Kidney epithelial cell (primary cell): ENCODE measurements around the gene HIPK1. TPM values are rescaled to one million over a fixed set of nuclear protein-coding genes. Genes with fewer than 3 reads are reported as not detected.

Experiments
- DNase-seq: peaks from one replicate; pipeline ENCODE4 v3.0.0-alpha.2; 2010; ENCODE audit warnings: low read depth
- H3K27me3 ChIP-seq: 2 replicates; pipeline ENCODE4 v1.6.0; 2011; ENCODE audit warnings: low read length; ENCODE audit not compliant: control insufficient read depth, insufficient read depth
- H3K36me3 ChIP-seq: 2 replicates; pipeline ENCODE4 v1.5.1; 2011; ENCODE audit warnings: low read length; ENCODE audit not compliant: control insufficient read depth, insufficient read depth
- H3K4me3 ChIP-seq: 2 replicates; pipeline ENCODE4 v1.5.1; 2011; ENCODE audit warnings: low read depth, mild to moderate bottlenecking, control low read depth, low read length
- total RNA-seq: library from RNA; depleted of rRNA; stranded (reverse); fragments of >200 nt; gene quantifications from 2 replicates; pipeline ENCODE4 v1.2.3, GENCODE V29; 2015
- TF ChIP-seq, protein P1 (sequence below): IDR thresholded peaks from 2 replicates; pipeline ENCODE4 v1.5.1; 2011; ENCODE audit warnings: mild to moderate bottlenecking, moderate library complexity, low read length, control low read depth, inconsistent platforms; ENCODE audit not compliant: insufficient read depth, poor library complexity, severe bottlenecking

HIPK1 gene
- total RNA-seq, 1 donor from 2014 or later, result 25.6 TPM

DNA sequence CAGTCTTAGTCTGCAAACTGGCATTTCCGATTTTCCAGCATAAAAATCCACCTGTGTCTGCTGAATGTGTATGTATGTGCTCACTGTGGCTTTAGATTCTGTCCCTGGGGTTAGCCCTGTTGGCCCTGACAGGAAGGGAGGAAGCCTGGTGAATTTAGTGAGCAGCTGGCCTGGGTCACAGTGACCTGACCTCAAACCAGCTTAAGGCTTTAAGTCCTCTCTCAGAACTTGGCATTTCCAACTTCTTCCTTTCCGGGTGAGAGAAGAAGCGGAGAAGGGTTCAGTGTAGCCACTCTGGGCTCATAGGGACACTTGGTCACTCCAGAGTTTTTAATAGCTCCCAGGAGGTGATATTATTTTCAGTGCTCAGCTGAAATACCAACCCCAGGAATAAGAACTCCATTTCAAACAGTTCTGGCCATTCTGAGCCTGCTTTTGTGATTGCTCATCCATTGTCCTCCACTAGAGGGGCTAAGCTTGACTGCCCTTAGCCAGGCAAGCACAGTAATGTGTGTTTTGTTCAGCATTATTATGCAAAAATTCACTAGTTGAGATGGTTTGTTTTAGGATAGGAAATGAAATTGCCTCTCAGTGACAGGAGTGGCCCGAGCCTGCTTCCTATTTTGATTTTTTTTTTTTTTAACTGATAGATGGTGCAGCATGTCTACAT lies 47.6 kb downstream of the HIPK1 start:
- H3K36me3 ChIP-seq, result peaks cover 1% of the 10 kb centered on the region
- TF ChIP-seq, protein P1, sequence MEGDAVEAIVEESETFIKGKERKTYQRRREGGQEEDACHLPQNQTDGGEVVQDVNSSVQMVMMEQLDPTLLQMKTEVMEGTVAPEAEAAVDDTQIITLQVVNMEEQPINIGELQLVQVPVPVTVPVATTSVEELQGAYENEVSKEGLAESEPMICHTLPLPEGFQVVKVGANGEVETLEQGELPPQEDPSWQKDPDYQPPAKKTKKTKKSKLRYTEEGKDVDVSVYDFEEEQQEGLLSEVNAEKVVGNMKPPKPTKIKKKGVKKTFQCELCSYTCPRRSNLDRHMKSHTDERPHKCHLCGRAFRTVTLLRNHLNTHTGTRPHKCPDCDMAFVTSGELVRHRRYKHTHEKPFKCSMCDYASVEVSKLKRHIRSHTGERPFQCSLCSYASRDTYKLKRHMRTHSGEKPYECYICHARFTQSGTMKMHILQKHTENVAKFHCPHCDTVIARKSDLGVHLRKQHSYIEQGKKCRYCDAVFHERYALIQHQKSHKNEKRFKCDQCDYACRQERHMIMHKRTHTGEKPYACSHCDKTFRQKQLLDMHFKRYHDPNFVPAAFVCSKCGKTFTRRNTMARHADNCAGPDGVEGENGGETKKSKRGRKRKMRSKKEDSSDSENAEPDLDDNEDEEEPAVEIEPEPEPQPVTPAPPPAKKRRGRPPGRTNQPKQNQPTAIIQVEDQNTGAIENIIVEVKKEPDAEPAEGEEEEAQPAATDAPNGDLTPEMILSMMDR, result peak; percentile 52
- peak; percentile 51 for DNase-seq
- no peaks in the 10 kb centered on the region for H3K27me3 ChIP-seq
- no peak overlapping the region for H3K4me3 ChIP-seq

DNA sequence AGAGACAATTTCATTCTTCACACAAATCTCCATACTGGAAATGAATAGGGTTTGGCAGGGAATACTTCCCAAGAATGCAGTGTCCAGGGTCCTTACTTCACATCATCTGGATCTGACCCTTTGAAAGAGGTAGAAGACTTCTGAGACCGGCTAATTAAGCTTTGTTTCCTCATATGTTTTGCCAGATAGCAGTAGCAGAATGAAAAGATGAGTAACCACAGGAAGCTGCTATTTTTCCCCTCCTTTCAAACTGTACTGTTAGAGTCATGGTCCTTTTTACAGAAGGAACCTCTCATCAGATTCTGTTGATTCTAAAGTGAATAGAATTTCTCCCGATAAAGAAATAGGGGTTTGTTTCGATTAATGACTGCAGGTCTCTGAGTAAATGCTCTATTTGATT lies 48.8 kb downstream of the HIPK1 start:
- Histone ChIP-seq H3K4me3 (no peak overlapping the region), H3K27me3 (no peaks in the 10 kb centered on the region), H3K36me3 (no peaks in the 10 kb centered on the region)
- TF ChIP-seq, protein P1, result no peak
- no peak for DNase-seq

DNA sequence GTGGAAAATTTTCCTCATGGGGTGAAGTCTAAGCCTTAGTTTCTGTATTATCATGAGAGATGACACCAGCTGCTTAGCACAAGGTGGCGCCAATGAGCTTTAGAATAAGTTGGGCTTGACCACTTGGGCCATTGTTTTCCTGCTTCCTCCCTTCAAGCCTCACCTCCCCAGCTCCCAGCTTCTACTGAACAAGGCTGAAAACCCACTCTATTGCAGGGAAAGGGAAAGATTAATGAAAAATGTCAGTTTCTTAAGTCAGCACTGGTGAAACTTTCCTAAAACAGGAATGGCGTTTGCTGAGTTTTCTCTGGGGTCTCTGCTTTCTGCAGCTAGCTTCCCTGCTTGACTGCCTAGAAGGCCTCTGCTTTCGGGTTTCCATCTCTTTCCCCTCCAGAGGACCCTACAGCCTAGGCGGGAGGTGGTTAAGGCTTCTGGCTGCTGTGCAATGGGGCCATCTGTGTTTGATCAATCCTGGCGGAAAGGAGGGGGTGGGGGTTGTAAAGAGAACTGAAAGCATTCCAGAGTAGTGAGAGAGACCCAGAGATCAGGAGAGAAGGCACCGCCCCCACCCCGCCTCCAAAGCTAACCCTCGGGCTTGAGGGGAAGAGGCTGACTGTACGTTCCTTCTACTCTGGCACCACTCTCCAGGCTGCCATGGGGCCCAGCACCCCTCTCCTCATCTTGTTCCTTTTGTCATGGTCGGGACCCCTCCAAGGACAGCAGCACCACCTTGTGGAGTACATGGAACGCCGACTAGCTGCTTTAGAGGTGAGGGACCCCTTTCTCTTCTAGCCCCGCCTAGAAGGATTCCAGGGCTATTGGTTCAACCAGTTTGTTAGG lies 50.0 kb downstream of the HIPK1 start, which contains the start of gene OLFML3:
TSS of gene OLFML3 (plus strand) at position 612 of the 840 bp plus-strand sequence. CDS start at position 655, 43 bp downstream.
- TF ChIP-seq, protein P1, result peak; percentile 73
- H3K36me3 ChIP-seq, result no peaks in the 10 kb centered on the region
- H3K27me3 ChIP-seq, result no peaks in the 10 kb centered on the region
- no peak within 1 kb of the TSS for H3K4me3 ChIP-seq
- peak; percentile 76 for DNase-seq

DNA sequence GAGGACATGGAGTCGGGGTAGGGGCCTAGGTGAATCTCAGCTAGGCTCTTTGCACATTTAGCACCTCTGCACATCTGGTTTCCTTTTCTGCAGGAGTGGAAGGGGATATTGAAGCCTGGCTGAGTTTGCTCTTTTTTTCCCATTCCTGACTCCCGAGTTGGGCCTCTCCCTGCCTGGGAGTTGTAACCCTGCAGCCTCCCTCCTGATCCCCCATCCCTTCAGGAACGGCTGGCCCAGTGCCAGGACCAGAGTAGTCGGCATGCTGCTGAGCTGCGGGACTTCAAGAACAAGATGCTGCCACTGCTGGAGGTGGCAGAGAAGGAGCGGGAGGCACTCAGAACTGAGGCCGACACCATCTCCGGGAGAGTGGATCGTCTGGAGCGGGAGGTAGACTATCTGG lies 51.0 kb downstream of the HIPK1 start:
- no peak for DNase-seq
- H3K4me3 ChIP-seq, result no peak overlapping the region

DNA sequence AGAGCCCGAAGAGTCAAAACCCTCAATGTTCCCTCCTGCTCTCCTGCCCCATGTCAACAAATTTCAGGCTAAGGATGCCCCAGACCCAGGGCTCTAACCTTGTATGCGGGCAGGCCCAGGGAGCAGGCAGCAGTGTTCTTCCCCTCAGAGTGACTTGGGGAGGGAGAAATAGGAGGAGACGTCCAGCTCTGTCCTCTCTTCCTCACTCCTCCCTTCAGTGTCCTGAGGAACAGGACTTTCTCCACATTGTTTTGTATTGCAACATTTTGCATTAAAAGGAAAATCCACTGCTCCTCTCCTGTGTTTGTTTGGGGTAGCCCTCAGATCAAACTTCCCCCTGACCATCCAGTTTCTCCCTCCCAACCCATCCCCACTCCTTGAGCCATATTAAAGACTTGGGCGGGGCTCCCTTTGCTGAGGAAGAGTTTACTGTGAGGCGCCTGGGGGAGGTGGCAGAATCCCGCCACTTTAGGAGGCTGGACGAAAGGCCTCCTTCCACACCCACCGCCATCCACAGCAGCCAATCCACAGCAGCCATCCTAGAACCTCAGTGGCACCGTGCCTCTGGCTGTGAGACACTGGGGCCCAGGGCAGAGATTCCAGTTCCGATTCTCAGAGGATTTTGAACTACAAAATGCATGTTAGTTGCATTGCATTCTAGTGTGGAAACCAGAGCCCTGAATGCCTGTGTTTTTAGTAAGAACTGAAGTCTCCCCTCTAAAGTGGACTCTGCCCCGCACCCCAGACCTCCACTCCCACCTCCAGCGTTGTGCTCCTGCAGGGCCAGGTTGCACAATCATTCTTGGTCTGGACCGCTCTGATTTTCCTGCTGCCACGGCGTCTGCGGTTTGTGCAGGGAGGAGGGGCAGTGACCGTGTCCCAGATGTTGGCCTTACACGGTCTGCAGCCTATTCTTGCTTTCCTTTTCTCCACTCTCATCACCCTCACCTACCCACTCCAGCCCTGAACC lies 53.1 kb downstream of the HIPK1 start:
- H3K27me3 ChIP-seq, result no peaks in the 10 kb centered on the region
- peak; percentile 54 for DNase-seq
- no peaks in the 10 kb centered on the region for H3K36me3 ChIP-seq
- no peak overlapping the region for H3K4me3 ChIP-seq
- TF ChIP-seq, protein P1, result no peak

More for the DNA sequence above, 51.0 kb downstream of the HIPK1 start:
- Histone ChIP-seq H3K27me3 (no peaks in the 10 kb centered on the region), H3K36me3 (no peaks in the 10 kb centered on the region)
- TF ChIP-seq, protein P1, result no peak
